Measurements from ENCODE around the gene PARD3.

The PARD3 gene

DNA sequence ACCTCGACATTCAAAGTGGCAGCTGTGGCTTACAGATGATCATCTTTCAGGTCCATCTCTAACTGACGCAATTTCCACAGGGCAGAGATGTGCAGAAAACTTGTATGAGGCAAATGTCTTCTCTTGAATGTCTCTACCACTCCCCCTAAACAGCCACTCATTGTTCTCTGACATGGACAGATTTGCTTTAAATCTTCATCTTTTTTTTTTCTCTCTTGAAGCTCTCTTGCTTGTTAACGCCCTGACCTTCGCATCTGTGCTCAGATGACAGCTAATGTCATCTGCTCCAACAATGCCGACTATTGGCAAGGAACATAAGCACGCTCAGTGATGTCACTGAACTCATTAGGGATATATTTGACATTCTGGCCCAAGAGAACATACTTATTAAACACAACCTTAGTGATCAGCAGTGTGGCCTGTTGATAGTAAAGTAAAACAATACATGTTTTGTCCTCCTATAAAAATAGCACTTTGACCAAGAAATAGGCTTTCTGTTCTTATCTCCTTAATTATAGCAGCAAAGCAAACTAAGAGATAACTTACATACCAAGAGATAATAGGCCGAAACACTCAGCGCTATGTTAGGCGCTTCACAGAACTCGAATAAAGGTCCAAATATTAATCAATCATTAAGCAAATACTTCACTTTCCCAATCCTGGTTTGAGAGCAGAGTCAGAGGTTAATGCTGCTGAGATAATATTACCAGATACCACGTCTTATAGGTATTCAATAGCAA lies 583.5 kb downstream of the PARD3 start:
- peak; percentile 70 for DNase-seq

GRCh38 chr10:34229917-34230316 lies 585.2 kb downstream of the PARD3 start:
- DNase-seq, result no peak

GRCh38 chr10:34228066-34228465 lies 587.0 kb downstream of the PARD3 start:
- no peak for DNase-seq

GRCh38 chr10:34224639-34225038 lies 590.5 kb downstream of the PARD3 start:
- peak; percentile 10 for DNase-seq

- DNase-seq, result no peak
These were observed 591.4 kb downstream of the PARD3 start for GRCh38 chr10:34223658-34224057.

DNA sequence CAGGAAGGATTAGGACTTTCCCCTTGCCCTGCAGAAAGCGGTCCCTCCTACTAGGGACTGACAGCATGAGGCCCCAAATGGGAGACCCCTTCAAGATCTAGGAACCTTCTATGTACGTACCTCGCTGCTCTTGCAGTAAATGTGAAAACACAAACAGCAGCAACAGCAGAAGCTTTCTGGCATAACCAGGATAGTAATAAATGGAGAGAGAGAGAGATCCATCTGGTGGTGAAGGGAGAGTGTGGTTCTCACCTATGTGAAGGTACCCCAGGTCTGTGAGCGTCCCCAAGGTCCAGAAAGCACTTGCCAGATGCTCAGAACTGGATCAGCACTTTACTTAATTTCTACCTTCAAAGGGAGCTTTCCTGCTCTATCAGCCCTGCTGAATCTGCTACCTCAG lies 592.7 kb downstream of the PARD3 start:
- DNase-seq, result no peak

DNA sequence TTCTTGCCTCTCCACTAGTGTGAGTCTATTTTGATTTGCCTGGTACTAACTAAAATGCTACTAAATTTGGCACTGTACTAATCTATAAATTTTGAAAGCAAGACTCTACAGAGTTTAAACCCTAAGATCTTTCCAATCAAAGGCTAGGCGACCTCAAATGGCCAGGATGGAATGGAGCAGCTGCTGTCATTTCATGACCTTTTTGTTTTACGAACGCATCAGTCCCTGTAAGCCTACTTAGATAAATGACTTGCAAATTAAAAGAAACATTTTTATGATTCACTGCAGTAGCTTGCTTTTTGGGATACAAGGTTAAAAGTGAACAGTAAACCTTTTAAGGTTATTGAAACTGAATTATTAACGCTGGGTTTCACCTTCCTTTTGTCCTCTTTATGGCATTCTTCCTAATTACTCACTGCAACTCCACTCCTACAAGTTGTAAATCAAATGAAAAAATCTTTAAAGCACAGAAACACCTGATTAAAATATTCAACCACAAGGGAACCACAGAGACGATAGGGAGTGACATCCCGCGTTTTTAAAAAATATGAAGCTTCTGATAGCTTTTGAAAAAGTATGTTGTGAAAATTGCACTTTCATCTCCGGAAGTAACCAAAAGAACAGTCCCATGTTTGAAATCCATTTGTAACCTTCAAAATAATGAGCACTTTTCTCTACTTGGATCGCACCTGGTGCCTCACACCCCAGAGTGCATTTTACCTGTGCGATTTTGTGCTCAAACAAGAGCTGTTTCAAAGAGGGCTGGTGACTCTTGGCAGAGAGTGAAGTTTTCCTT lies 595.1 kb downstream of the PARD3 start:
- DNase-seq, result no peak

GRCh38 chr10:34217524-34217923 lies 597.6 kb downstream of the PARD3 start:
- DNase-seq, result no peak

DNA sequence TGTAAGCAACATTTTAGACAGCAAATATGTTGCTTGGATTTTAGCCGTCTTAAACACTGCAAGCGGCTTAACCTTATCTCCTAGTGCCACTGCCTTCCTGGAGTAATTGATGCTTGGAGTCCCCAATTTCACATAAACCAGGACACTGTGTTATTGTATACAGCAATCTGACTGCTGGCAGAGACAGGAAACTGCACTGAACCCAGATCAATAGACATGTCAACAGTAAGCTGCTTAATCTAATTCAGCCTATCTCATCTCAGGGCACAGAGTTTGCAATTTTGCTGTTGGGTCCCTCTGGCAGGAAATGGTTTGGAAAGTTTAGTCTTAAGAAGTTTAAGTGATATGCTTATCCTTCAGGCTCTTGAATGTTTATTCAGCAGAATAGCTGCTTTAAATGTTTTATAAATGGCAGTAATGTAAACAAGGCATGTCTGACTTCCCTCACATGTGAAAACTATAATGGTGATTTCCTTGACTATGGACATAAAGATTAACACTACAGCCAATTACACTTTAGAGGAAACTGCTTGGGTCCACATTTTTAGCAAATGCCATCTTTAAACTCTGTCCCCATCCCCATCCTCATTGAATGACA lies 598.6 kb downstream of the PARD3 start:
- no peak for DNase-seq

- DNase-seq, result no peak
These were observed 601.3 kb downstream of the PARD3 start for GRCh38 chr10:34213805-34214197.

- no peak for DNase-seq
These were observed 601.8 kb downstream of the PARD3 start for GRCh38 chr10:34213193-34213804.

DNA sequence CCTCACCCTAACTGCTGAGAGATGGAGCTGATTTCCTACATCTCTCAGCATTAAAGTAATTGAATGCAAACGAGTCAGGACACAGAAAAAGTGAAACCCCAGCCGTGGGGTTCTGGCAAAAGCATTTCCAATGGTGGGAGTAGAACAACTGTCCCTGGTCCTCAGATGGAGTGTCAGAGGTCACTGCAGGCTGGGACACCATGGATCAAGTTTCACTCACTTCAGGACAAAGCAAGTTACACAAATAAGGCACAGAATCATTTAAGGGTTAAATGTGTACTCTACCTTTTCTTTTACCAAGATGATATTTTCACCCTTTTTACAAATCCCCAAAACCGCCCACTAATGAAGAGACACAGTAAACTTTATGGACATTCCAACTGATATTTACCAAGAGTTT lies 607.8 kb downstream of the PARD3 start:
- DNase-seq, result no peak

- DNase-seq, result no peak
These were observed 608.2 kb downstream of the PARD3 start for GRCh38 chr10:34206935-34207268.

- DNase-seq, result no peak
These were observed 608.8 kb downstream of the PARD3 start for GRCh38 chr10:34206078-34206934.

DNA sequence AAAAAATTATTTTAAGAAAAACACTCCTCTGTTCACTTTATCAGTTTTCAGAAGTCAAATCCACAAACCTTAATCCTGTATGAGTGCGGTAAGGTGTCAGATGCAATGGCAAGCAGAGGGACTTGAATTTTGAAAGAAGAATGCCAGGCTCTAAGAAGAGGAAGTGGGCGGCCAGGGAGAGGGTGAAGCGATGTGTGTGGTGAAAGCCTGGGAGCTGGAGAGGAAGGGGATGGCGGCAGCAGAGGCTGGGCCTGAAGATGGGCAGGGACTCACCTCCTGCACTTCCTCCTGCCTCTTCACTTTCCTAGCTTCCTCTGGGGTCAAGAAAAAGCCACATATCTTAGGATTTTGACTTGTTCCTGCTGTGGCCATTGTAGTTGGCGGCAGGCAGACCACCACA lies 609.6 kb downstream of the PARD3 start:
- DNase-seq, result no peak

DNA sequence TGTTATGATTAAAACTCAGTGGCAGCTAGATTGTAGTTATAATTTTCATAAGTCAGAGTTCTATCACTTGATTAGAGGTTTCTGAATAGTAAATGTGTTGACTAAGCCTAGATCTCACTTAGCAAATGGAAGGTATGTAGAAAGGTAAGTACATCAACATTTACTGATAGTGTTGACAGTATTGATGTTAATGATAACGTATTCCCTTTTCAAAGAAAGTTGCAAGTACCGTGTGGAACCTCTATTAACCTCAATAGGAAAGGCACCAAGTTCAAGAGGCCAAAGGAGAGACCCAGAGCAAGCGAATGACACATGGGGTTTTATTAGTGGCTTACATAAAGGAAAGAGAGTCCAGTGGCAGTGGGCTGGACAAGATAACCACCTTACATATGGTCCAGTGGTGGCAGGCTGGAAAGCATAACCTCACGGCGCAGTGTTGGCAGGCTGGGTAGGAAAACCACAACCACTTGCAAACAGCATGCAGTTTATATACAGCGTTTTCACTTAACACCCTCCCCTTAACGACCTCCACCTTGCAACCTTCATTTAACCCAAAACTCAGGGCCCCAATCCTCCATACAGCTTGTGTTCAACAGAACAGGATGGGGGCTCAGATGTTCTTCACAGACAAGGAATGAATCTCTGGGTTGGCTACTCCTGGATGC lies 611.0 kb downstream of the PARD3 start:
- DNase-seq, result no peak

DNA sequence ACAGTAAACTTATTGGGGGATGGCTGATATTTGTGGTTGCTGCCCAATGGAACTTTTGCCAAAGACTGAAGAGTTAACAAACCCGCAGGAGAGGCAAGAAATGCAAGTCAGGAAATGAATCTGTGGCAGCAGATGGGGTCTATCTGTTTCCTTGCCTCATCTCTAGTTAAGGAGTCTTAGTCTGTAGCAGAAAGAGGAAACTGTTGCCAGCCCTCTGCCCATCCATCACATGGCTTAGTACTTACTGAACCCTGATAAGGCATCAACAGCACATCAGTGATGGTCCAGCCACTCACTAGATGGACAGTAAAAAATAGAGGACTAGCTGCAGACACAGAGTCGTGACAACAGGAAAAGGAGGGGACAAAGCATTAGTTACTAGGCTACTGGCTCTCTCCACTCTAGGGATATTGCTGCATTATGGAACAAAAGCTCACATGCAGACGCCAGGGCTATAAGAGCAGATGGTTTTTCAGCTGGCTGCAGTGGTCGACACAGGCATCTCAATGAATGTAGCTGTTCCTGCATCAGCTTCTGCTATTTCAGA lies 614.7 kb downstream of the PARD3 start:
- DNase-seq, result peak; percentile 21

GRCh38 chr10:34198953-34199352 lies 616.1 kb downstream of the PARD3 start:
- no peak for DNase-seq

GRCh38 chr10:34196058-34196433 lies 619.0 kb downstream of the PARD3 start:
- DNase-seq, result no peak

GRCh38 chr10:34195364-34196057 lies 619.6 kb downstream of the PARD3 start:
- DNase-seq, result no peak

- DNase-seq, result peak; percentile 46
These were observed 621.0 kb downstream of the PARD3 start for GRCh38 chr10:34193931-34194626.

Data from NCI-H2227 treated with DMSO at 0.1 percent for 48 hours (cell line).